GM12801 (cell line): ENCODE results near the gene TSPAN1.

Source experiments
- CTCF ChIP-seq: IDR thresholded peaks from one replicate; pipeline ENCODE4 v1.5.1; 2011; ENCODE audit warnings: control low read depth; ENCODE audit not compliant: insufficient read length; ENCODE audit errors: extremely low read depth

Gene TSPAN1

GRCh38 chr1:46191033-46191701 lies 16.3 kb downstream of the TSPAN1 start:
- no peak for TF ChIP-seq CTCF

GRCh38 chr1:46192171-46192570 lies 17.3 kb downstream of the TSPAN1 start:
- no peak for TF ChIP-seq CTCF

- no peak for TF ChIP-seq CTCF
Measured at GRCh38 chr1:46193285-46193684, 18.4 kb downstream of the TSPAN1 start.

GRCh38 chr1:46193984-46194570 lies 19.2 kb downstream of the TSPAN1 start:
- TF ChIP-seq CTCF = no peak

GRCh38 chr1:46194641-46195193 lies 19.8 kb downstream of the TSPAN1 start:
- TF ChIP-seq CTCF = no peak

GRCh38 chr1:46196609-46197008 lies 21.7 kb downstream of the TSPAN1 start:
- TF ChIP-seq CTCF = no peak

- TF ChIP-seq CTCF = no peak
Measured at GRCh38 chr1:46197560-46197963, 22.7 kb downstream of the TSPAN1 start.
